Gastroesophageal sphincter (tissue), 3 donors: ENCODE measurements around the gene DHX35.

ENCODE experiments used
- POLR2A ChIP-seq, 2 donors: fragments of 450-650 bp; IDR thresholded peaks; one replicate each; pipeline ENCODE4 v1.6.1; 2017; ENCODE audit warnings: antibody characterized with exemption in 2 of 2, mild to moderate bottlenecking in 2 of 2, moderate library complexity in 1 of 2
- TF ChIP-seq, protein P1 (sequence below), 4 experiments: fragments of 200-600 bp in 2 of 4; fragments of 450-650 bp in 2 of 4; sonication (generic) in 1 of 4; IDR thresholded peaks; one replicate each; pipeline ENCODE4 v1.5.1; 2017 to 2019; ENCODE audit warnings: antibody characterized with exemption in 4 of 4, mild to moderate bottlenecking in 2 of 4, moderate library complexity in 2 of 4

DNA sequence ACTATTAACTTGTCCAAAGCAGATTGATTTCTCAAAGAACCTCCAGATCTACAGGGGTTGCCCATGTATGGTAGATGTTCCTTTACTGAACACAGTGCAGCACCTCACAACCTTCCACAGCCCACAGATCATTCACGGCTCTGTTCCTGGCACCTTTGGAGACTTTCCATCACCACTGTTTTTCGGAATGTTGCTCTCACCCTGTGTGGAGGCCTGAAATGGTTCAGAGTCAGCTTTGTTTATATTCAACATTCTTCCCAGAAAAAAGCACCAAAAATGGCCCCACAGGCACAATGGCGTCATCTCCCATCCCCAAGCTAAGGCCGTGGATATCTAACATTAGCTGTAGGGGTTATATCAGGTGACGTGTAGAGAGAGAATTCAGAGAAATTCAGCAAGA is 74.7 kb downstream of the DHX35 start:
- TF ChIP-seq POLR2A (IDR thresholded peaks at IDR 0.05), result no peak
- TF ChIP-seq, protein P1, sequence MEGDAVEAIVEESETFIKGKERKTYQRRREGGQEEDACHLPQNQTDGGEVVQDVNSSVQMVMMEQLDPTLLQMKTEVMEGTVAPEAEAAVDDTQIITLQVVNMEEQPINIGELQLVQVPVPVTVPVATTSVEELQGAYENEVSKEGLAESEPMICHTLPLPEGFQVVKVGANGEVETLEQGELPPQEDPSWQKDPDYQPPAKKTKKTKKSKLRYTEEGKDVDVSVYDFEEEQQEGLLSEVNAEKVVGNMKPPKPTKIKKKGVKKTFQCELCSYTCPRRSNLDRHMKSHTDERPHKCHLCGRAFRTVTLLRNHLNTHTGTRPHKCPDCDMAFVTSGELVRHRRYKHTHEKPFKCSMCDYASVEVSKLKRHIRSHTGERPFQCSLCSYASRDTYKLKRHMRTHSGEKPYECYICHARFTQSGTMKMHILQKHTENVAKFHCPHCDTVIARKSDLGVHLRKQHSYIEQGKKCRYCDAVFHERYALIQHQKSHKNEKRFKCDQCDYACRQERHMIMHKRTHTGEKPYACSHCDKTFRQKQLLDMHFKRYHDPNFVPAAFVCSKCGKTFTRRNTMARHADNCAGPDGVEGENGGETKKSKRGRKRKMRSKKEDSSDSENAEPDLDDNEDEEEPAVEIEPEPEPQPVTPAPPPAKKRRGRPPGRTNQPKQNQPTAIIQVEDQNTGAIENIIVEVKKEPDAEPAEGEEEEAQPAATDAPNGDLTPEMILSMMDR (IDR thresholded peaks at IDR 0.05), result no peak
